DMS79 treated with DMSO at 0.1 percent for 48 hours (cell line): ENCODE data around the gene PIH1D1.

Source experiments
- DNase-seq: peaks from one replicate; lab custom pipeline; 2025; lab: John Stamatoyannopoulos, UW

The PIH1D1 gene

GRCh38 chr19:49435670-49436069, 15.9 kb downstream of the PIH1D1 start:
- no peak for DNase-seq

DNA sequence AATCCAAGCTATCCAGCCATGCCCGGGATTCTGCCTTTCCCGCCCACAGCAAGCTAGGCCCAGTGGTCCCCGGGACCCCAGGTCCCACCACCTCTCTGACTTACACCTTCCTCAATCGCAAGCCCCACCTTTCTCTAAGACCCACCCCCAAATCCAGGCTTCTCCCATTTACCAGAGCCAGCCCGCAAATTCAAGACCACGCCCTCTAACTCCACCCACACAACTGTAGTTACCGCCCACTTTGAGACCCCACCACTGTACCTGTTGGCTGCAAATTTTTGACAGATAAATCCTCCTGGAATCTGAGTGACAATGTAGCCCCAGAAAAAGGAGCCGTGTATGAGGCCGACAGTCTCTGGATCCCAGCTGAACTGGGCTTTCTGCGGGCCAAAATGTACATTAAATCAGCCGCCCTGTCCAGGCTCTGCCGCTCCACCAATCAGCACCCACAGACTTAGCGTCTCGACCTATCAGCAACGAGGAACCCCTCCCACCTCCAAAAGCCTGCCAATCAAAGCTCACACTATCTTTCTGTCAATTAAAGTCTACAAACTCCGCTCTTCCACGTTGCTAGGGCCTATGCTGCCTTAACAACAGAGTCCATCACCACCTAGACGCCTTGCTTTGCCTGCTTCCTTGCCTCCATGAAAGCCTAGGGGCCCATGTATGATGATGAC, 16.6 kb downstream of the PIH1D1 start:
- no peak for DNase-seq

DNA sequence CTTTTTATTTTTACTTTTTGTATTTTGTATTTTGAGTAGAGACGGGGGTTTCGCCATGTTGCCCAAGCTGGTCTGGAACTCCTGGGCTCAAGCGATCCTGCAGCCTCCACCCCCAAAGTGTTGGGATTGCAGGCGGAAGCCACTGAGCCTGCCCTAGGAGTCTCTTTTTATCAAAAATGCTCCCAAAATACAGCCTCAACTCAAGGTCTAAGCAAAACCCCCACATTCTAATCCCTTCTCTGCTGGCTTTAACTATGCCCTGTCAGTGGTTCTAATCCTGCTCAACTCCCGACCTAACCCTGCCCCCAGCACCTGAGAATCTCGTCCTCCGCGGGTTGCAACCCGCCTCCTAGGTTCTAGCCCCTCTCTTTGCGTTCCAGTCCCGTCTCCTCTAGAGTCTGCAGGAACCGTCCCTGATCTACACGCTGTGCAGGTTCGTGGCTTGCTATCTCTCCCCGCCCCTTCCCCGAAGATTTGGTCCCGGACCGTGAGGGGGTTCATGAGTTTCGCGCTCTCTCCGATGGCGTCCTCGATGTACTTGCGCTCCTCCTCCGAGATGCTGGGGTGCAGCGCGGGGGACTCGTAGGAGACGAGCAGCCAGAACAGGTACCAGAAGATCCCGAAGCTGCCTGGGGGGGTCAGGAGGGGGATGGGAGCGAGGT, 18.2 kb downstream of the PIH1D1 start:
- no peak for DNase-seq

DNA sequence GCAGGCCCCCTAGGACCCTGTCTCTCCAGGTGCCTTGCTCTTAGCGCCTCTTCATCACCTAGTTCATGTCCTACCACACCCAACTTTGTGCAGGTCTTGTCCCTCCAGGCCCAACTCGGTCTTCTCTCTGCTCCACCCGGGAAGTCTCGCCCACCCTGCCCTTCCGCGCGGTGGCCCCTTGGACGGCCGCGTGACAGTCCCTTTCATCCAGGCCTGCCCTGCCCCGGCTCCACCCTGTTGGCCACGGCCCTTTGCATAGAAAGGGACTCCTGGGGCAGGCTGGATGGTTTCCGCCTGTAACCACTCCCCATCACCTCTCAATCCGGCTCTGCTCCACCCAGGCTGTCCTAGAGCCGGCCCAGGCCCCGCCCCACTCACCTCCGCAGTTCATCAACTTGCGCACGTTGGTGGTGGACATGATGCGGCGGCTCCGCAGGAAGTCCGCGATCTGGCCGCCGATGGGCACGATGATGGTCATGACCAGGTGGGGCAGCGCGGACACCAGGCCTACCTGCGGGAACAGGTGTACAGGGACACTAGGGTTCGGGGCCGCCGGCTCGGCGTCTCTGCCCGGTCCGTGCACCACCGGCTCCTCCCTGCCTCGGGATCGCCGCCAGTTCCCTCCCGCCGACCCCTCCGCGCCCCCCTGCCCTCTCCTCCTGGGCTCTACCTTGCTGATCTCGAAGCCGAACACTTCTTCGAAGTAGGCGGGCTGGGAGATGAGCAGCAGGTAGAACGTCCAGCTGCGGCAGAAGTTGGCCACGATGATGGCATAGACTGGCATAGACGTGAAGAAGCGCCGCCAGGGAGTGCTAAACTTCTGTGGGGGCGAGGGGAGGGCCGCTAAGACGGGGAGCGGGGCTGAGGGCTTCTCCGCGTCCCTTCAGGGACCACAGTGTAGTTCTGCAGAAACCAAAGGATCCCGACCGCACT, 19.2 kb downstream of the PIH1D1 start:
- DNase-seq = no peak

DNA sequence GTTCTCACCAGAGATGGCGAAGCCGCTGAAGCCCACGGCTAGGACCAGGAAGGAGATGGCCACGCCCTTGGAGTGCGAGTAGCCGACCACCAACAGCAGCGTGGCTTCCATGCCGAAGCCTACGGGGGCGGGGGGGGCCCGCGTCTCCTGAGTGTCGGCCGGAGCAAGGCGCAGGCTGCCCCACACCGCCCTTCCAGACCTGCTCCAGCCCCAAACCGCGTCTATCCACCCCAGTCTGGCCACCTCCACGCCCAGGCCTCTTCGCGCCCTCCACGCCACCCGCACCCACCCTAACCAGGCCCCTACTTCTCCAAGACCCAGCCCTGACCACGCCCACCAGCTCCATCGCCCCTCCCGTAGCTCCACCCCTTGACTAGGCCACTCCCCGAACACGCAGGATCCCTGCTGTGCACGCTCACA, 20.3 kb downstream of the PIH1D1 start:
- DNase-seq = no peak

- no peak for DNase-seq
Observed at GRCh38 chr19:49430678-49431329, 20.8 kb downstream of the PIH1D1 start.

DNA sequence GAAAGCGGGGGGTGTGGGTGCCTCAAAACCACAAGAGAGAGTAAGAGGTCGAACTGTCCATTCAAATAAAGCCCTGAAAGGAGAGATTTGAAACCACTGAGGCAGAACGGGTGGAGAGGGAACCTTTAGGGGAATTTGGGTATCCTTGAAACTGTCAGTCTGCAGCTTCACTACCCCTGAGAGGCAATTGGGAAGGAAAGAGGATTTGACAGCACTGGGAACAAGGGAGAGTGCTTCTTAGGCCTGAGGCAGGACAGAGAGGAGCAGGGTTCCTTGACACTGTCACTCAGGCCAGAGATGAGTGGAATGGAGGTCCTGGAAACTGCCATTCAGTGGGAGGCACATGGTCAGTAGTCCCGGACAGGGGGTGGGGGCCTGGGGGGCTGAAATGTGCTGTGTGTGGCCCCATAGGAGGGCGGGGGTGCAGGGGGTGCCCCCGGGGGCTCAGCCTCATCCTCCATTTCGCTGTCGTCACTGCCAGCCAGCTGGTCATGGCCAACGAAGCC, 21.4 kb downstream of the PIH1D1 start:
- DNase-seq = no peak

- DNase-seq = no peak
Observed at GRCh38 chr19:49428547-49429451, 22.8 kb downstream of the PIH1D1 start.

- peak; percentile 34 for DNase-seq
Observed at GRCh38 chr19:49427855-49428546, 23.6 kb downstream of the PIH1D1 start.

- no peak for DNase-seq
Observed at GRCh38 chr19:49427339-49427738, 24.3 kb downstream of the PIH1D1 start.

DNA sequence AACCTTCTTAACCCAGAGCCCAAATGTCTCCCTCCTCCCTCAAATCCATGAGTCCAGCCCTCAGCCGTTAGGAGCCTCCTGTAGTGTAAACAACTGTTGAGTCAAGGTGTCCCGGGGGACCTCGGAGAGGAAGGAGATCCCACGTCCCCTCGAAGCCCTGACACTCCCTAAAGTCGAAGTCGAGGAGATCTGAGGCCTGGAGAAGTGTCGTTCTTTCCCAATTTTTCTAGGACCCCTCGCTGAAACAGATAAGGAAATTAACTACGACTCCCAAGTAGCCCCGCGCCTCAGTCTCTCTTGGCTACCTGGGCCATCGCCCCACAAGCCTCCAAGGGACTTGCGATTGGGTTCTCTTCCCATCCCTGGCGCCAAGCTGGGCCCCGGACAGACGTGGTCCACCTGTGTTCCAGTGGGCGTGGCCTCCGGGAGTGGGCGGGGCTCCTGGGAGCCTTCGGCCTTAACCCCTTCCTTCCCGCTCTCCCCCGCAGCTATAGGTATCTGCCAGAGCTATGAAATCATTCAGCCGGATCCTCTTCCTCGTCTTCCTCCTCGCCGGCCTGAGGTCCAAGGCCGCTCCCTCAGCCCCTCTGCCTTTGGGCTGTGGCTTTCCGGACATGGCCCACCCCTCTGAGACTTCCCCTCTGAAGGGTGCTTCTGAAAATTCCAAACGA, 25.6 kb downstream of the PIH1D1 start:
- DNase-seq = peak; percentile 75

GRCh38 chr19:49425178-49425577, 26.4 kb downstream of the PIH1D1 start, which contains the start of gene GFY:
Gene GFY (plus strand): TSS chr19:49425388. CDS start chr19:49426431, 1,043 bp downstream.
- peak; percentile 18 for DNase-seq

DNA sequence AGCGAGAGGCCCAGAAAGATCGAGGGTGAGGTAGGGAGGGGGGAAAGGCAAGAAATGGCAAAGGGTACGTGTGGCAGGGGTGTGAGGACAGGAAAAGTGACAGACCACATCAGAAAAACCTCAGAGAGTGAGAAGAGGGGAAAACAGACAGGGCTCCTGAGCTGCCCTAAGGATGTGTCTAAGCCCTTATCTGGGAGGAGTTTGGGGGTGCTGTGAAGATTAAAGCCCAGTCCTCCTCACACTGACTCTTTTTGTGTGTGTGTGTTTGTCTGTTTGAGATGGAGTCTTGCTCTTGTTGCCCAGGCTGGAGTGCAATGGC, 27.7 kb downstream of the PIH1D1 start:
- DNase-seq = no peak

DNA sequence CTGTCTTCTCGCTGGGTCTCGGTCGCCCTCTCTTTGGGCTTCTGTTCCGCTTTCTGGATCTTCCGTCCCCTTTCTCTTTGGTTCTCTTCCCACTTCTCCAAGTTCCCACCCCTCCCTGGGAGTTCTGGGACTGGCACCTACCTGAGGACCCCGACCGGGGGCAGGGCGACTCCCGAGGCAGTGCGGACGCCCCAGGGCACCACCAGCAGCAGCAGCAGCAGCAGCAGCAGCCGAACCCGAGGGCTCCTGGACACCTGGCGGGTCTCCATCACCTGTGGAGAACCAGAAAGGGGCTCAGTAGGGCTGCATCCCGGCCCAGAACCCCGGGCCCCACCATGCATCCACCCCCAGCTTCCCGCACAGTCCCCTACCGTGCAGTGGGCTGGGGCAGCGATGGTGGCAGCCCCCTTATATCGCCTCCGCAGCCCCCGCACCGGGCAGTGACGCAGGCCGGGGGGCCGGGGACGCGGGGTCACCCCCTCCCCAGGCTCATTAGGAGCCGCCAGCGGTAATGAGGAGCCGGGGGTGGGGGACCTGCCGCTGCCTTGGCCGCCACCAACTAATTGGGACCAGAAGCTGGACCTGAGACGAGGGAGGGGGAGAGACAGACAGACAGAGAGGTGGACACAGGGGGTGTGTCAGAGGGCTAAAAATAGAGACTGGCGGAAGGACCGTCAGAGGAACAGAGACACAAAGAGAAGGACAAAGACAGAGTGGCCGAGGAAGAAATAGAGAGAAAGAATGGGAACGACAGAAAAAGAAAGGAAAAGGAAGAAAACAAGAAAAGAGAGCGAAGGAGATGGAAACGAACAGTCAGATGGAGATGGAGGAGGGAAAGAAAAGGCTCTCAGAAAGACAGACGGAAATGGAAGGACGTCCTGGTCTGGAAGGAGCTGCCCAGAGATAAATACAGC, 28.3 kb downstream of the PIH1D1 start, which contains the start of gene PTH2:
Gene PTH2 (minus strand): TSS at position 371 of the 914 bp plus-strand sequence. CDS start 102 bp downstream, at position 269.
- peak; percentile 37 for DNase-seq

- DNase-seq = peak; percentile 87
Observed at GRCh38 chr19:49422407-49423070, 29.1 kb downstream of the PIH1D1 start.

GRCh38 chr19:49421878-49422202, 29.8 kb downstream of the PIH1D1 start:
- peak; percentile 65 for DNase-seq

- peak; percentile 97 for DNase-seq
Observed at GRCh38 chr19:49421039-49421877, 30.4 kb downstream of the PIH1D1 start.
